Transverse colon (tissue), 4 donors: ENCODE data around the gene SRRM4.

ENCODE experiments used
- POLR2A ChIP-seq: fragments of 450-650 bp; IDR thresholded peaks from one replicate; pipeline ENCODE4 v1.6.1; 2016; ENCODE audit warnings: antibody characterized with exemption, mild to moderate bottlenecking, moderate library complexity
- POLR2AphosphoS5 ChIP-seq, 3 donors: sonication (generic); formaldehyde crosslinking; IDR thresholded peaks; one replicate each; pipeline ENCODE4 v1.6.1; 2016; ENCODE audit warnings: antibody characterized with exemption in 3 of 3
- TF ChIP-seq, protein P1 (sequence below), 5 experiments: fragments of 200-600 bp in 3 of 5; fragments of 450-650 bp in 2 of 5; sonication (generic) in 3 of 5; IDR thresholded peaks; 1 replicate in 2 of 5; 2 replicates in 3 of 5; pipeline ENCODE4 v1.5.1; 2016 to 2017; ENCODE audit warnings: antibody characterized with exemption in 5 of 5, inconsistent platforms in 3 of 5, mild to moderate bottlenecking in 2 of 5, moderate library complexity in 1 of 5

DNA sequence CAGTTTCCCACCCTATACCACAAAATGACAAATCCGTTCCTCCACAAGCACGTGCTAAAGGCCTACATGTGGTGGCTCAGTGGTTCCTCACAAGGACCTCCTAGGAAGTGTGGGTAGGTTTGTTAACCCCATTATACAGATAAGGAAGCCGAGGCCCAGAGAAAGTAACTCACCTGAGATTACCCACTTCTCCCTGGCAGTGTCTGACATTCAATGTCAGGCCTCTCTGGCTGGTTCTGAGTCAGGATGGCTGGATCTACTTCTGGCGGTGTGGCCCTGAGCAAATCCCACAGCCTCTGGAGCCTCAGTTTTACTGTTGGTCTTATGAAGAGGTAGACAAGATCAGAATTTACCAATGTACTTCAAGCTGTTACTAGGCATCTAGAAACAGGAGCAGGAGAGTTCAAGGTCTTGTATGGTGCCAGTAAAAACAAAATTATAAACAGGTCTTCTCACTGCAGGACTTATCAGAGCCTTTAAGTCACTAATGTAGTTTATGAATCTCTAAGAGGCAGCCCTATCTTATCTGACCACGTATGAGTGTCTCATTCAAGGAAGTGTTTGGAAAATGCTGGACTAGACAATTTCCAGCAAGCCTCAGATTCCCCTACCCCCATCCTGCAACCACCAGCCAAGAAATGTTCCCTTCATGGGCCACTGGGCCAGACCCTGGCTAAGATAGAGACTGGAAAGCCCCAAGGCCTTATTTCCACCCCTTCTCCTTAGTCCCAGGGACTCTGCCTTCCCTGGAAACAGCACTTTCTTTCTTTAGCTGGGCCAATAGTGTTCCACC lies 201.6 kb downstream of the SRRM4 start:
- TF ChIP-seq, protein P1, sequence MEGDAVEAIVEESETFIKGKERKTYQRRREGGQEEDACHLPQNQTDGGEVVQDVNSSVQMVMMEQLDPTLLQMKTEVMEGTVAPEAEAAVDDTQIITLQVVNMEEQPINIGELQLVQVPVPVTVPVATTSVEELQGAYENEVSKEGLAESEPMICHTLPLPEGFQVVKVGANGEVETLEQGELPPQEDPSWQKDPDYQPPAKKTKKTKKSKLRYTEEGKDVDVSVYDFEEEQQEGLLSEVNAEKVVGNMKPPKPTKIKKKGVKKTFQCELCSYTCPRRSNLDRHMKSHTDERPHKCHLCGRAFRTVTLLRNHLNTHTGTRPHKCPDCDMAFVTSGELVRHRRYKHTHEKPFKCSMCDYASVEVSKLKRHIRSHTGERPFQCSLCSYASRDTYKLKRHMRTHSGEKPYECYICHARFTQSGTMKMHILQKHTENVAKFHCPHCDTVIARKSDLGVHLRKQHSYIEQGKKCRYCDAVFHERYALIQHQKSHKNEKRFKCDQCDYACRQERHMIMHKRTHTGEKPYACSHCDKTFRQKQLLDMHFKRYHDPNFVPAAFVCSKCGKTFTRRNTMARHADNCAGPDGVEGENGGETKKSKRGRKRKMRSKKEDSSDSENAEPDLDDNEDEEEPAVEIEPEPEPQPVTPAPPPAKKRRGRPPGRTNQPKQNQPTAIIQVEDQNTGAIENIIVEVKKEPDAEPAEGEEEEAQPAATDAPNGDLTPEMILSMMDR (IDR thresholded peaks at IDR 0.05): no peak
- TF ChIP-seq POLR2A (no peak), POLR2AphosphoS5 (IDR thresholded peaks at IDR 0.05) (no peak)
